ENCODE data around the gene LDHD. TPM values are rescaled to one million over a fixed set of nuclear protein-coding genes. Genes with fewer than 3 reads are reported as not detected.

The LDHD gene
- polyA plus RNA-seq, 1 donor (not counting 4 experiments of a cell fraction or from before 2014, with no cell fraction given) = 0.34 TPM

GRCh38 chr16:75072239-75072947 is 44.2 kb downstream of the LDHD start:
- Histone ChIP-seq H3K4me1 (ENCODE audit: control insufficient read depth, extremely low read depth, insufficient read depth, low read length) (no peaks in the 10 kb centered on the region), H2AFZ (ENCODE audit: control insufficient read depth, low read length) (no peak overlapping the region), H3K36me3 (ENCODE audit: control insufficient read depth in 2 of 2, extremely low read depth in 1 of 2, insufficient read depth in 2 of 2, low read length in 2 of 2) (no peaks in the 10 kb centered on the region), H3K9me3 (ENCODE audit: control insufficient read depth, low read depth, low read length) (no peaks in the 10 kb centered on the region), H3K9me1 (ENCODE audit: control insufficient read depth, extremely low read depth, insufficient read depth, low read length) (peaks cover 2% of the 10 kb centered on the region), H3K4me2 (ENCODE audit: control insufficient read depth, extremely low read depth, insufficient read depth, low read depth, low read length) (no peak overlapping the region), H3K4me3 (ENCODE audit: control insufficient read depth in 2 of 3, extremely low read depth in 1 of 3, insufficient read depth in 2 of 3, low read depth in 1 of 3, low read length in 3 of 3) (no peak overlapping the region), H3K9ac (ENCODE audit: control insufficient read depth, extremely low read depth, insufficient read depth, low read length) (no peak overlapping the region), H4K20me1 (ENCODE audit: control insufficient read depth, extremely low read depth, insufficient read depth, low read length) (peaks cover 2% of the 10 kb centered on the region), H3K27ac (ENCODE audit: control insufficient read depth, insufficient read depth, low read length) (no peak overlapping the region), H3K27me3 (ENCODE audit: control insufficient read depth, extremely low read depth, insufficient read depth, low read length) (no peaks in the 10 kb centered on the region), H3K79me2 (ENCODE audit: control insufficient read depth, insufficient read depth, low read length) (peaks cover 47% of the 10 kb centered on the region)
- dilution Hi-C loops (cut with MboI; ENCODE audit: extremely low pct_ligation_motif_present, low sequenced_read_pairs) = no loop called here
- FAIRE-seq (no peak), DNase-seq (ENCODE audit: low read depth, low spot score) (no peak)
- TF ChIP-seq CTCF (optimal IDR thresholded peaks at IDR 0.05 in 1 of 3, IDR thresholded peaks at IDR 0.05 in 1 of 3, conservative IDR thresholded peaks at IDR 0.05 in 1 of 3; ENCODE audit: extremely low read depth in 1 of 3, insufficient read depth in 2 of 3, low read length in 3 of 3) (no peak), EZH2 (IDR thresholded peaks at IDR 0.05; ENCODE audit: low read length) (no peak)

GRCh38 chr16:75071621-75072020 is 45.0 kb downstream of the LDHD start:
- H3K36me3 ChIP-seq (ENCODE audit: control insufficient read depth in 2 of 2, extremely low read depth in 1 of 2, insufficient read depth in 2 of 2, low read length in 2 of 2) = no peaks in the 10 kb centered on the region
- H2AFZ ChIP-seq (ENCODE audit: control insufficient read depth, low read length) = no peak overlapping the region
- H3K9ac ChIP-seq (ENCODE audit: control insufficient read depth, extremely low read depth, insufficient read depth, low read length) = no peak overlapping the region
- no peaks in the 10 kb centered on the region for H3K9me3 ChIP-seq (ENCODE audit: control insufficient read depth, low read depth, low read length)
- H3K79me2 ChIP-seq (ENCODE audit: control insufficient read depth, insufficient read depth, low read length) = peaks cover 49% of the 10 kb centered on the region
- H3K9me1 ChIP-seq (ENCODE audit: control insufficient read depth, extremely low read depth, insufficient read depth, low read length) = peaks cover 2% of the 10 kb centered on the region
- no peak overlapping the region for H3K4me3 ChIP-seq (ENCODE audit: control insufficient read depth in 2 of 3, extremely low read depth in 1 of 3, insufficient read depth in 2 of 3, low read depth in 1 of 3, low read length in 3 of 3)
- dilution Hi-C loops (cut with MboI; ENCODE audit: extremely low pct_ligation_motif_present, low sequenced_read_pairs) = no loop called here
- TF ChIP-seq EZH2 (IDR thresholded peaks at IDR 0.05; ENCODE audit: low read length) = no peak
- TF ChIP-seq CTCF (optimal IDR thresholded peaks at IDR 0.05 in 1 of 3, IDR thresholded peaks at IDR 0.05 in 1 of 3, conservative IDR thresholded peaks at IDR 0.05 in 1 of 3; ENCODE audit: extremely low read depth in 1 of 3, insufficient read depth in 2 of 3, low read length in 3 of 3) = no peak
- FAIRE-seq (no peak), DNase-seq (ENCODE audit: low read depth, low spot score) (no peak)
- H3K4me2 ChIP-seq (ENCODE audit: control insufficient read depth, extremely low read depth, insufficient read depth, low read depth, low read length) = no peak overlapping the region
- no peaks in the 10 kb centered on the region for H3K4me1 ChIP-seq (ENCODE audit: control insufficient read depth, extremely low read depth, insufficient read depth, low read length)
- H3K27ac ChIP-seq (ENCODE audit: control insufficient read depth, insufficient read depth, low read length) = no peak overlapping the region
- peaks cover 2% of the 10 kb centered on the region for H4K20me1 ChIP-seq (ENCODE audit: control insufficient read depth, extremely low read depth, insufficient read depth, low read length)
- no peaks in the 10 kb centered on the region for H3K27me3 ChIP-seq (ENCODE audit: control insufficient read depth, extremely low read depth, insufficient read depth, low read length)

Measured in keratinocyte (primary cell).